Measurements from ENCODE around the gene IFIT5.
"Not testable (repeated sequence)": the region's sequence is repeated elsewhere in the genome, so short reads cannot be mapped to it uniquely, and the experiment has no call there.

IFIT5 gene

GRCh38 chr10:89414146-89414878, at the start of gene IFIT5:
TSS of gene IFIT5 (plus strand) at chr10:89414568. CDS start at chr10:89414799, 231 bp downstream.
- DNase-seq, result peak in 1 of 2 experiments; percentile 38

- DNase-seq, result no peak
Observed at GRCh38 chr10:89367529-89367928, 46.8 kb upstream of the IFIT5 start.

GRCh38 chr10:89368129-89368528, 46.2 kb upstream of the IFIT5 start:
- no peak for DNase-seq

GRCh38 chr10:89369156-89370105, 44.9 kb upstream of the IFIT5 start:
- no peak for DNase-seq

- DNase-seq, result no peak
Observed at GRCh38 chr10:89371079-89371478, 43.3 kb upstream of the IFIT5 start.

- DNase-seq, result no peak
Observed at GRCh38 chr10:89371987-89372386, 42.4 kb upstream of the IFIT5 start.

GRCh38 chr10:89373916-89374711, 40.3 kb upstream of the IFIT5 start:
- DNase-seq, result no peak

GRCh38 chr10:89374713-89375141, 39.6 kb upstream of the IFIT5 start:
- DNase-seq, result no peak

GRCh38 chr10:89377705-89378637, 36.4 kb upstream of the IFIT5 start, which contains the start of gene IFIT1B:
TSS of gene IFIT1B (plus strand) at chr10:89378056. CDS start at chr10:89378136, 80 bp downstream.
- no peak for DNase-seq

- DNase-seq, result no peak
Observed at GRCh38 chr10:89379103-89379502, 35.3 kb upstream of the IFIT5 start.

GRCh38 chr10:89382757-89383156, 31.6 kb upstream of the IFIT5 start:
- DNase-seq, result no peak

GRCh38 chr10:89384474-89385340, 29.7 kb upstream of the IFIT5 start:
- no peak for DNase-seq

- DNase-seq, result no peak
Observed at GRCh38 chr10:89388806-89389205, 25.6 kb upstream of the IFIT5 start.

GRCh38 chr10:89389254-89389653, 25.1 kb upstream of the IFIT5 start:
- DNase-seq, result no peak

- no peak for DNase-seq
Observed at GRCh38 chr10:89390476-89391225, 23.7 kb upstream of the IFIT5 start.

- not testable (repeated sequence) for DNase-seq
Observed at GRCh38 chr10:89391226-89391576, 23.2 kb upstream of the IFIT5 start.

- DNase-seq, result peak in 1 of 2 experiments; percentile 2
Observed at GRCh38 chr10:89391907-89392756, 22.2 kb upstream of the IFIT5 start, which contains the start of gene IFIT1. TSS of gene IFIT1 (plus strand) at chr10:89392623. CDS start at chr10:89392713, 90 bp downstream.

GRCh38 chr10:89392974-89393373, 21.4 kb upstream of the IFIT5 start:
- DNase-seq, result no peak

GRCh38 chr10:89393898-89394297, 20.5 kb upstream of the IFIT5 start:
- no peak for DNase-seq

All from NCI-H187 (cell line).